Smooth muscle cell (in vitro differentiated cells): ENCODE data around the gene GPR157. TPM values are rescaled to one million over a fixed set of nuclear protein-coding genes. Genes with fewer than 3 reads are reported as not detected.

Experiments used
- DNase-seq: peaks from one replicate; lab custom pipeline; 2025; ENCODE audit not compliant: unreplicated experiment; lab: John Stamatoyannopoulos, UW
- H2AFZ ChIP-seq: fragments of 200-600 bp; sonication (generic); 2 replicates; pipeline ENCODE4 v1.6.0; 2016; ENCODE audit warnings: antibody characterized with exemption, low read depth, mild to moderate bottlenecking
- H3F3A ChIP-seq: fragments of 200-600 bp; sonication (generic); 2 replicates; pipeline ENCODE4 v1.6.0; 2017; ENCODE audit warnings: antibody characterized with exemption, low read depth
- H3K27ac ChIP-seq: fragments of 200-600 bp; sonication (generic); 2 replicates; pipeline ENCODE4 v1.5.1; 2016; ENCODE audit warnings: low read depth, mild to moderate bottlenecking
- H3K27me3 ChIP-seq: fragments of 200-600 bp; sonication (generic); 2 replicates; pipeline ENCODE4 v1.6.1; 2016; ENCODE audit warnings: low read depth, mild to moderate bottlenecking
- H3K36me3 ChIP-seq: fragments of 200-600 bp; sonication (generic); 2 replicates; pipeline ENCODE4 v1.5.1; 2016; ENCODE audit warnings: low read depth
- H3K4me1 ChIP-seq: fragments of 200-600 bp; sonication (generic); 2 replicates; pipeline ENCODE4 v1.5.1; 2016; ENCODE audit warnings: low read depth
- H3K4me2 ChIP-seq: fragments of 200-600 bp; sonication (generic); 2 replicates; pipeline ENCODE4 v1.6.0; 2016; ENCODE audit warnings: mild to moderate bottlenecking
- H3K4me3 ChIP-seq: fragments of 200-600 bp; sonication (generic); 2 replicates; pipeline ENCODE4 v1.5.1; 2016; ENCODE audit warnings: mild to moderate bottlenecking
- H3K79me2 ChIP-seq: fragments of 200-600 bp; sonication (generic); 2 replicates; pipeline ENCODE4 v1.6.0; 2016; ENCODE audit warnings: low read depth, mild to moderate bottlenecking
- H3K9ac ChIP-seq: fragments of 200-600 bp; sonication (generic); 2 replicates; pipeline ENCODE4 v1.6.0; 2016; ENCODE audit warnings: low read depth
- H3K9me3 ChIP-seq: fragments of 200-600 bp; sonication (generic); replicated peaks from 2 replicates; pipeline ENCODE4 v1.5.1; 2016; ENCODE audit warnings: low read depth
- H4K20me1 ChIP-seq: fragments of 200-600 bp; sonication (generic); 2 replicates; pipeline ENCODE4 v1.6.0; 2016; ENCODE audit warnings: low read depth
- CTCF ChIP-seq: fragments of 200-600 bp; sonication (generic); IDR thresholded peaks from 2 replicates; pipeline ENCODE4 v1.5.1; 2017; ENCODE audit warnings: borderline replicate concordance, mild to moderate bottlenecking, antibody characterized with exemption; ENCODE audit not compliant: insufficient read depth, poor library complexity, severe bottlenecking
- WGBS: methylation state at CpG from one replicate; pipeline ENCODE4 v1.1.7; 2016; ENCODE audit warnings: low lambda C conversion rate; 5-methylcytosine and 5-hydroxymethylcytosine counted together
- polyA plus RNA-seq: library from polyadenylated mRNA; unstranded; fragments of >200 nt; fragmentation: Nextera tagmentation; extraction: Ambion mirVana; gene quantifications from 2 replicates; pipeline ENCODE4 v1.2.1, GENCODE V29; 2016
- total RNA-seq: library from RNA; depleted of rRNA; stranded (reverse); fragments of >200 nt; gene quantifications from 2 replicates; pipeline ENCODE4 v1.2.3, GENCODE V29; 2014

Gene GPR157
- total and polyA plus RNA-seq, 2 experiments from 2014 or later, result 1.6 to 2.8 TPM

GRCh38 chr1:9165396-9165795 is 36.5 kb upstream of the GPR157 start:
- Histone ChIP-seq H3K4me2 (no peak overlapping the region), H3K4me3 (no peak overlapping the region), H3K9me3 (no peaks in the 10 kb centered on the region), H3K36me3 (no peaks in the 10 kb centered on the region), H4K20me1 (peaks cover 100% of the 10 kb centered on the region), H3K27ac (peak overlapping the region; percentile 83), H3K9ac (no peak overlapping the region), H3F3A (no peaks in the 10 kb centered on the region), H3K27me3 (no peaks in the 10 kb centered on the region), H2AFZ (no peak overlapping the region), H3K79me2 (peaks cover 54% of the 10 kb centered on the region), H3K4me1 (peaks cover 8% of the 10 kb centered on the region)
- no peak for TF ChIP-seq CTCF
- WGBS, result 87% methylated on average over 7 of the region's 7 CpGs
- no peak for DNase-seq

GRCh38 chr1:9164919-9165318 is 36.0 kb upstream of the GPR157 start:
- no peak for TF ChIP-seq CTCF
- no peak overlapping the region for H2AFZ ChIP-seq
- no peak overlapping the region for H3K4me2 ChIP-seq
- no peak overlapping the region for H3K9ac ChIP-seq
- no peak for DNase-seq
- H3K36me3 ChIP-seq, result no peaks in the 10 kb centered on the region
- H3K9me3 ChIP-seq, result no peaks in the 10 kb centered on the region
- no peak overlapping the region for H3K4me3 ChIP-seq
- peaks cover 8% of the 10 kb centered on the region for H3K4me1 ChIP-seq
- H3K79me2 ChIP-seq, result peaks cover 49% of the 10 kb centered on the region
- 74% methylated on average over 7 of the region's 7 CpGs for WGBS
- peaks cover 100% of the 10 kb centered on the region for H4K20me1 ChIP-seq
- peak overlapping the region; percentile 83 for H3K27ac ChIP-seq
- H3F3A ChIP-seq, result no peaks in the 10 kb centered on the region
- H3K27me3 ChIP-seq, result no peaks in the 10 kb centered on the region

GRCh38 chr1:9164532-9164900 is 35.6 kb upstream of the GPR157 start:
- H3K4me2 ChIP-seq, result no peak overlapping the region
- no peaks in the 10 kb centered on the region for H3F3A ChIP-seq
- H3K79me2 ChIP-seq, result peaks cover 47% of the 10 kb centered on the region
- peak overlapping the region; percentile 83 for H3K27ac ChIP-seq
- no peak overlapping the region for H3K4me3 ChIP-seq
- no peak overlapping the region for H2AFZ ChIP-seq
- H3K9ac ChIP-seq, result no peak overlapping the region
- peaks cover 8% of the 10 kb centered on the region for H3K4me1 ChIP-seq
- TF ChIP-seq CTCF, result no peak
- no peaks in the 10 kb centered on the region for H3K27me3 ChIP-seq
- no peaks in the 10 kb centered on the region for H3K9me3 ChIP-seq
- H3K36me3 ChIP-seq, result no peaks in the 10 kb centered on the region
- WGBS, result 89% methylated on average over 4 of the region's 4 CpGs
- DNase-seq, result no peak
- peaks cover 100% of the 10 kb centered on the region for H4K20me1 ChIP-seq

GRCh38 chr1:9161963-9162362 is 33.1 kb upstream of the GPR157 start:
- Histone ChIP-seq H3K79me2 (peaks cover 35% of the 10 kb centered on the region), H3K4me2 (no peak overlapping the region), H3K4me1 (peaks cover 8% of the 10 kb centered on the region), H2AFZ (no peak overlapping the region), H3K9me3 (no peaks in the 10 kb centered on the region), H3K9ac (no peak overlapping the region), H3K27ac (no peak overlapping the region), H3K4me3 (no peak overlapping the region), H3F3A (no peaks in the 10 kb centered on the region), H3K27me3 (no peaks in the 10 kb centered on the region), H4K20me1 (peaks cover 100% of the 10 kb centered on the region), H3K36me3 (no peaks in the 10 kb centered on the region)
- 79% methylated on average over 7 of the region's 9 CpGs for WGBS
- TF ChIP-seq CTCF, result no peak
- DNase-seq, result no peak
